Stimulated activated CD4-positive, alpha-beta T cell treated with anti-CD3 and anti-CD28 coated beads, Interleukin-12 subunit alpha, Interleukin-12 subunit beta, amount 100 ng/mL, for 48 hours (primary cell): Measurements from ENCODE around the gene GLG1.
"Not testable (repeated sequence)": the region's sequence is repeated elsewhere in the genome, so short reads cannot be mapped to it uniquely, and the experiment has no call there.

Source experiments
- DNase-seq, 3 donors: peaks; one replicate each; pipeline ENCODE4 v3.0.0-alpha.2; 2020; ENCODE audit warnings: low read depth in 2 of 3, low spot score in 1 of 3

The GLG1 gene

GRCh38 chr16:74575807-74576643 is 30.9 kb downstream of the GLG1 start:
- no peak for DNase-seq

- DNase-seq = no peak
Observed at GRCh38 chr16:74575175-74575806, 31.6 kb downstream of the GLG1 start.

GRCh38 chr16:74574146-74574545 is 32.8 kb downstream of the GLG1 start:
- no peak for DNase-seq

- no peak for DNase-seq
Observed at GRCh38 chr16:74573622-74574021, 33.3 kb downstream of the GLG1 start.

GRCh38 chr16:74570412-74571301 is 36.3 kb downstream of the GLG1 start:
- DNase-seq = no peak

GRCh38 chr16:74568961-74569631 is 37.8 kb downstream of the GLG1 start:
- no peak for DNase-seq

GRCh38 chr16:74567901-74568300 is 39.0 kb downstream of the GLG1 start:
- no peak for DNase-seq

- no peak for DNase-seq
Observed at GRCh38 chr16:74565378-74565777, 41.5 kb downstream of the GLG1 start.

- DNase-seq = no peak
Observed at GRCh38 chr16:74564451-74564984, 42.4 kb downstream of the GLG1 start.

GRCh38 chr16:74563828-74564263 is 43.1 kb downstream of the GLG1 start:
- peak in 1 of 3 donors; percentile 3 for DNase-seq

GRCh38 chr16:74562117-74562516 is 44.8 kb downstream of the GLG1 start:
- DNase-seq = no peak

GRCh38 chr16:74561626-74562025 is 45.3 kb downstream of the GLG1 start:
- no peak for DNase-seq

GRCh38 chr16:74560912-74561311 is 46.0 kb downstream of the GLG1 start:
- DNase-seq = no peak

GRCh38 chr16:74558873-74559272 is 48.0 kb downstream of the GLG1 start:
- no peak for DNase-seq

GRCh38 chr16:74557275-74557674 is 49.6 kb downstream of the GLG1 start:
- no peak for DNase-seq

- no peak for DNase-seq
Observed at GRCh38 chr16:74556375-74556922, 50.5 kb downstream of the GLG1 start.

- DNase-seq = not testable (repeated sequence)
Observed at GRCh38 chr16:74552357-74552756, 54.6 kb downstream of the GLG1 start.

- not testable (repeated sequence) for DNase-seq
Observed at GRCh38 chr16:74550227-74551019, 56.5 kb downstream of the GLG1 start.

- not testable (repeated sequence) for DNase-seq
Observed at GRCh38 chr16:74546112-74546511, 60.8 kb downstream of the GLG1 start.
